HUES64 (cell line): ENCODE data around the gene SLC17A5.

Experiments used
- H3K27ac ChIP-seq: 2 replicates; pipeline ENCODE4 v1.7.0; 2013; ENCODE audit warnings: low read depth, low read length, inconsistent platforms
- H3K27me3 ChIP-seq: 2 replicates; pipeline ENCODE4 v1.6.1; 2013; ENCODE audit warnings: mild to moderate bottlenecking, low read length; ENCODE audit not compliant: insufficient read depth
- H3K36me3 ChIP-seq: 2 replicates; pipeline ENCODE4 v1.6.1; 2013; ENCODE audit warnings: mild to moderate bottlenecking, low read length; ENCODE audit not compliant: insufficient read depth
- H3K4me1 ChIP-seq: 2 replicates; pipeline ENCODE4 v1.6.1; 2013; ENCODE audit warnings: mild to moderate bottlenecking, low read length, moderate library complexity; ENCODE audit not compliant: insufficient read depth
- H3K4me3 ChIP-seq: 2 replicates; pipeline ENCODE4 v1.5.1; 2013; ENCODE audit warnings: mild to moderate bottlenecking, low read length, moderate library complexity
- H3K9ac ChIP-seq: 2 replicates; pipeline ENCODE4 v1.6.1; 2013; ENCODE audit warnings: mild to moderate bottlenecking, low read depth, low read length
- H3K9me3 ChIP-seq: 2 replicates; pipeline ENCODE4 v1.6.1; 2013; ENCODE audit warnings: low read depth, low read length; ENCODE audit not compliant: insufficient read depth
- WGBS: fragments of 150-250, 120-280 bp; methylation state at CpG from one replicate; pipeline ENCODE4 v1.1.7; 2013; ENCODE audit warnings: missing lambda C conversion rate; 5-methylcytosine and 5-hydroxymethylcytosine counted together

SLC17A5 gene

DNA sequence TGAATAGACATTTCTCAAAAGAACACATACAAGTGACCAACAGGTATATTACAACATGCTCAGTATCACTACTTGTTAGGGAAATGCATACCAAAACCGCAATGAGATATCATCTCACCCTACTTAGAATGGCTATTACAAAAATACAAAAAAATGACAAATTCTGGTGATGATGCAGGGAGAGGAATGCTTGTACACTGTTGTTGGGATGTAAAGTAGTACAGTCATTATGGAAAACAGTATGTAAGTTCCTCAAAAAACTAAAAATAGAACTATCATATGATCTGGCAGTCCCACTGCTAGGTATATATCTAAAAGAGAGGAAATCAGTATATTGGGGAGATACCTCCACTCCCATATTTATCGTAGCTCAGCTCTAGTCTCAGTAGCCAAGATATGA lies 10.9 kb upstream of the SLC17A5 start:
- no peaks in the 10 kb centered on the region for H3K4me1 ChIP-seq
- no peaks in the 10 kb centered on the region for H3K36me3 ChIP-seq
- no peak overlapping the region for H3K4me3 ChIP-seq
- no peak overlapping the region for H3K27ac ChIP-seq
- no peaks in the 10 kb centered on the region; the same call in 1 of the 2 replicates for H3K27me3 ChIP-seq
- WGBS: 83% methylated on average over 1 of the region's 2 CpGs
- no peaks in the 10 kb centered on the region for H3K9me3 ChIP-seq
- H3K9ac ChIP-seq: no peak overlapping the region

DNA sequence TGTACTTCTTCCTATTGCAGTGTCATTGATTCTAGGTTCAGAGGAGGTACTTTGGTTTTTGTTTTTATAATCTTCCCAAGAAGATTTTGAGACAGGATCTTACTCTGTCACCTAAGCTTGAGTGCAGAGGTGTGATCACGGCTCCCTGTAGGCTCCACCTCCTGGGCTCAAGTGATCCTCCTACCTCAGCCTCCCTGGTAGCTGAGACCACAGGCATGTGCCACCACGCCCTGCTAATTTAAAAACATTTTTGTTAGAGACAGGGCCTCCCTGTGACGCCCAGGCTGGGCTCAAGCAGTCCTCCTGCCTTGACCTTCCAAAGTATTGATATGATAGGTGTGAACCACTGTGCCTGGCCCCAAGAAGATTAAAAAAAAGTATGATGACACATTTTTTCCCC lies 3.4 kb upstream of the SLC17A5 start:
- H3K9ac ChIP-seq: no peak overlapping the region
- H3K27ac ChIP-seq: no peak overlapping the region
- H3K4me3 ChIP-seq: no peak overlapping the region
- WGBS: 93% methylated on average over 3 of the region's 3 CpGs
- peaks cover 2% of the 10 kb centered on the region; the same call in 1 of the 2 replicates for H3K36me3 ChIP-seq
- no peaks in the 10 kb centered on the region for H3K27me3 ChIP-seq
- H3K4me1 ChIP-seq: 0 out of 2 replicates have a peak, but pooled peaks cover 10% of the 10 kb centered on the region
- 0 out of 2 replicates have a peak, but pooled peaks cover 3% of the 10 kb centered on the region for H3K9me3 ChIP-seq

DNA sequence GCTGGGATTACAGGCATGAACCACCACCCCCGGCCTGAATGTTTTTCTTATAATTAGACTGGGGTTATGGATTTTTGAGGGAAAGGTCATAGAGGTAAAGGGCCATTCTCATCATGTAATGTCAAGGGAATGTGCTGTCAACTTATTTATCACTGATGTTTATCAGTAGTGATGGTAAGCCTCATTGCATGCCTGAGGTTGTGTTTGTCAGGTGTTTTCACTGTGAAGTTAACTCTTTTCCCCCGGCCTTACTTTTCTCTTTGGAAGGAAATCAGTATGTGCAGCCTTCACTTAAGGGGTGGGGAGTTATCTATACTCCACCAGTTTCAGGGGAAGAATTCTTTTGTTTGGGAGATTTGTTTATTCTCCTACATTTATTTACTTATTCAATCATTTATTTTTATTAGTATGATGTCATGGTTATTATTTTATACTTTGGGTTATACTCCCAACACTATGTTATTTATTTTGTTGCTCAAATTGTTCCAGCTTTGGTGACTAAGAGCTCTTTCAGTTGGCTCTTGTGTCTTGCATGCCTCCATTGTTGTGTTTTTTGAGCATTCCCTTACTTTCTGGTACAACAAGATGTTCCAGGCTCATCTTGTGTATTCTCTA lies 2.8 kb upstream of the SLC17A5 start:
- no peaks in the 10 kb centered on the region for H3K27me3 ChIP-seq
- 89% methylated on average over 2 of the region's 2 CpGs for WGBS
- no peak overlapping the region for H3K27ac ChIP-seq
- H3K9ac ChIP-seq: no peak overlapping the region
- H3K36me3 ChIP-seq: peaks cover 2% of the 10 kb centered on the region; the same call in 1 of the 2 replicates
- H3K9me3 ChIP-seq: 0 out of 2 replicates have a peak, but pooled peaks cover 3% of the 10 kb centered on the region
- 0 out of 2 replicates have a peak, but pooled peaks cover 12% of the 10 kb centered on the region for H3K4me1 ChIP-seq
- H3K4me3 ChIP-seq: no peak overlapping the region

- no peak overlapping the region for H3K9ac ChIP-seq
- H3K4me3 ChIP-seq: peak overlapping the region; percentile 80
- no peak overlapping the region for H3K27ac ChIP-seq
- peaks cover 2% of the 10 kb centered on the region; the same call in 1 of the 2 replicates for H3K36me3 ChIP-seq
- H3K4me1 ChIP-seq: 0 out of 2 replicates have a peak, but pooled peaks cover 12% of the 10 kb centered on the region
- H3K27me3 ChIP-seq: no peaks in the 10 kb centered on the region
- 0 out of 2 replicates have a peak, but pooled peaks cover 3% of the 10 kb centered on the region for H3K9me3 ChIP-seq
- 95% methylated on average over 2 of the region's 2 CpGs for WGBS
Observed at GRCh38 chr6:73655341-73655917, 1.6 kb upstream of the SLC17A5 start.

DNA sequence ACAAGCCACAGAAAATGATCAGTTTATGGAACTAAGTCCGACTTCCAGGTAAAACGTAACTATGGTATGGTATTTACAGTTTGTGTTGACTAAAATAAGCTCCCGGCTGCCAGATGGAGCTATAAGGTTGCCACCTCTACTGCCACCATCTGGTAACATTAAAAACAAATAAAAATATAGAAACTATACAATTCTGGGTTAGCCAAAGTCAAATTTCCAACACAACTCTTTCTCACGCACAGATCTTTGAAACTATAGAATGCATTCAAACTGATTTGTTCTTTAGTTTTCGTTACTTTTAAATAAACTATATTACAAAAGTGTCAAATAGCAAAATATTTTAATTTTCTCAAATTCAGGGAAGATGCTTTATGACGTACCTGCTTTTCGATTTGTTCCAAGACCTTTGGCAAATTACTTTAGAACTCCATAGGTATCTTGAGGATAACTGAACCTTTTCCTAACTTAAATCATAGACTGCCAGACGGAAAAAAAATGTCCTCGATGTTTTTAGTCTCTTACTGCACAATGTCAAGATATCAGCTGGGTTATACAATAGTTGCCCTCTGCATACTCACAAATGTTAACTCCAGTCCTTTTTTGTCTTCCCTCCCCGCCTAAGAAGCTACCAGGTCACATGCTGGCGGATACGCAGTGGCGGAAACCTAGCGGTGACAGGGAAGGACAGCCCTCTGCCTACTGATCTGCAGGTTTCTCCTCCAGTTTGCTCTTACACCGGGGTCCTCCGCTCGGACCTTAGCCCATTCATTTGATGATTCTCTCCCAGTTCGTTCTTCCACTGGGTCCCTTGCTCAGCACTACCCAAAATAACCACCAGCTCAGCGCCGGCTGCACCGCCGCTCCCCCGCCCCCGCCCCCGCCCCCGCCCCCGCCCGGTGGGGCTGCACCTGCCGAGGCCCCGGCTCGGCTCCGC lies 888 bp downstream of the SLC17A5 start:
- no peaks in the 10 kb centered on the region for H3K9me3 ChIP-seq
- no peaks in the 10 kb centered on the region for H3K27me3 ChIP-seq
- peak overlapping the region; percentile 17; the same call in 1 of the 2 replicates for H3K27ac ChIP-seq

GRCh38 chr6:73649783-73650182 lies 4.0 kb downstream of the SLC17A5 start:
- Histone ChIP-seq H3K4me3 (no peak overlapping the region), H3K4me1 (peaks cover 7% of the 10 kb centered on the region; the same call in 1 of the 2 replicates), H3K9ac (no peak overlapping the region), H3K27ac (no peak overlapping the region), H3K27me3 (no peaks in the 10 kb centered on the region), H3K9me3 (no peaks in the 10 kb centered on the region), H3K36me3 (no peaks in the 10 kb centered on the region)
- 70% methylated on average over 4 of the region's 4 CpGs for WGBS

More for the DNA sequence above, 888 bp downstream of the SLC17A5 start:
- WGBS: 4% methylated on average over 26 of the region's 32 CpGs
- H3K4me3 ChIP-seq: peak overlapping the region; percentile 80
- peak overlapping the region; percentile 70 for H3K9ac ChIP-seq
- 0 out of 2 replicates have a peak, but pooled peaks cover 12% of the 10 kb centered on the region for H3K4me1 ChIP-seq
- peaks cover 2% of the 10 kb centered on the region; the same call in 1 of the 2 replicates for H3K36me3 ChIP-seq

DNA sequence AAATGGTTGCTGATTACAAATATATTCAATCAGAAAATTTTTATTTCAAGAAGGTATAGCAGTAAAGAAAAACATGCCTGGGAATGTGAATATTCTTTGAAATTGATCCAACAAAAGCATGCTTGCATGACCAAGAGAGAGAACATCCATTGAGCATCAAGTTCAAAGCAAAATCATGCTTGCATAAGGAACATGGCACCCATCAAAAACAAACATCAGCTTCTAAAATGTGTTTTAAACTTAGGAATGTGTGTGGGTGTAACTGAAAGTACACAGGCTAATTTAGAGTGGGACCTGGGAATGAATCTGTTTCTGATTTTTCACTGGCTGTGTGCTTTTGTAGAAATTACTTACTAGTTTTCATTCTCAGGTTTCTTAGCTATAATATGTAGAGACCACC lies 5.6 kb downstream of the SLC17A5 start:
- Histone ChIP-seq H3K9ac (no peak overlapping the region), H3K27me3 (no peaks in the 10 kb centered on the region), H3K4me3 (no peak overlapping the region), H3K27ac (no peak overlapping the region), H3K36me3 (no peaks in the 10 kb centered on the region), H3K4me1 (peaks cover 6% of the 10 kb centered on the region; the same call in 1 of the 2 replicates), H3K9me3 (no peaks in the 10 kb centered on the region)

- 0 out of 2 replicates have a peak overlapping the region, but pooled peaks have one; percentile 40 for H3K9ac ChIP-seq
- 54% methylated on average over 9 of the region's 10 CpGs for WGBS
- no peak overlapping the region for H3K27ac ChIP-seq
Observed at GRCh38 chr6:73644941-73645591, 8.7 kb downstream of the SLC17A5 start.

DNA sequence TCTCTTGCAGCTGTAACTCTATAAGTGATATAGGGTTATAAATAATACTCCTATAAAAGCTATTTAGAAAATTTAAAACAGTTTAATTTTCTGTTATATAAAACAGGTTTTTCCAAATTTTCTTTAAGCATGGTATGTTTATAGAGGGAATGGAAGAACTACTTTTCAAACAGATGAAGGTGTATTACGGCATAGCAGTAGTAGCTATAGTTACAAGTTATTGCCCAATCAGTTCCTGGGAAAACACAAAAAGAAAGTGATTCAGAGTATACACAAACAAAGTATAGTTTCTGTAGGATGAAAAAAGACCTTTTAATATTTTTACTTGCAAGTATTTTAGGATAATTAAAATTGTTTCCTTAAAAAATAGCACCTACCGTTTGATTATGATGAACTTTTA lies 9.8 kb downstream of the SLC17A5 start:
- H3K27me3 ChIP-seq: no peaks in the 10 kb centered on the region
- no peak overlapping the region for H3K4me3 ChIP-seq
- no peaks in the 10 kb centered on the region for H3K9me3 ChIP-seq
- H3K4me1 ChIP-seq: no peaks in the 10 kb centered on the region; the same call in 1 of the 2 replicates
- H3K36me3 ChIP-seq: peaks cover 17% of the 10 kb centered on the region
- H3K9ac ChIP-seq: no peak overlapping the region
- H3K27ac ChIP-seq: no peak overlapping the region
- WGBS: 100% methylated on average over 2 of the region's 2 CpGs

More at GRCh38 chr6:73644941-73645591, 8.7 kb downstream of the SLC17A5 start:
- peak overlapping the region; percentile 49 for H3K4me3 ChIP-seq
- peaks cover 12% of the 10 kb centered on the region for H3K36me3 ChIP-seq
- no peaks in the 10 kb centered on the region; the same call in 1 of the 2 replicates for H3K4me1 ChIP-seq
- H3K9me3 ChIP-seq: no peaks in the 10 kb centered on the region
- no peaks in the 10 kb centered on the region for H3K27me3 ChIP-seq

DNA sequence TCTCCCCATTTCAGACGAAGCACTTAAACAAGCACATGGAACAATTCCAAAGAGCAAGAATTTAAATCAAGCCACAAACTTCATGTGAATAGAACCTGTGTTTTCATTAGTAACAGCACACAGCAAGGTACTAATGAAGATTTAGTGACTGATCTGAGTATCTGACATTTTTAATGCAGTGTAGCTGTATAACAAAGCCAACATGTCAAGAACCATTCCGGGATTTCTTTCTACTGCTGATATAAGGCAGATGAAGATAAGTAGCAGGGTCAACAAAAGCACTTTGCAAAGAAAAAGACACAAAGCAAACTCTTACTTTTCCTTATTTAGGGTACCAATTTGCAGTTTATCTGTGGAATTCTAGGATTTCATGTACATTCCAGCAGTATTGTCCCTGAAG lies 11.3 kb downstream of the SLC17A5 start:
- H3K36me3 ChIP-seq: peaks cover 17% of the 10 kb centered on the region
- H3K4me3 ChIP-seq: no peak overlapping the region
- H3K9ac ChIP-seq: no peak overlapping the region
- H3K9me3 ChIP-seq: no peaks in the 10 kb centered on the region
- no peaks in the 10 kb centered on the region; the same call in 1 of the 2 replicates for H3K4me1 ChIP-seq
- 93% methylated on average over 1 of the region's 2 CpGs for WGBS
- no peaks in the 10 kb centered on the region for H3K27me3 ChIP-seq
- no peak overlapping the region for H3K27ac ChIP-seq
